GM18907 (cell line): ENCODE measurements around the gene GALNT14.

ENCODE experiments used
- ATAC-seq: cut with Tn5 transposase; IDR thresholded peaks from one replicate; pipeline ENCODE4 v1.9.1; 2021; ENCODE audit warnings: mild to moderate bottlenecking, moderate library complexity; ENCODE audit not compliant: unreplicated experiment

Gene GALNT14

DNA sequence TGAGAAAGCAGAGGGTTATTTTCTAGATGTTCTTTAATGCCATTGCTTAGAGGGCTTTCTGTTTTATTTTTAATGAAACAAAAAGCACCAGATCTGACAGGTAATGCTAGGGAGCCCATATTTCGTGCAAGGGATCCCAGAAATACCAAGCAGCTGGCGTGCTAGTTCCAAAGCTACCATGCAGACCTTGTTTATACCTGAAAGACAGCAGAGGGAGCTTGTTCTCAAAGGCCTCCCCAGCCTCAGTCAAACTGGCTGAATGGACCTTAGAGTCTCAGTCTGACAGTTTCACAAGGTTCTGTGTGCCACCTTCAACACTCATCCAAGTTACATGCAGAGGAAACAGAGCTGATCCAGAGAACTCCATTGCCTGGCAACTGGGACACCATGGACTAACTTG lies 48.6 kb downstream of the GALNT14 start:
- no peak for ATAC-seq

DNA sequence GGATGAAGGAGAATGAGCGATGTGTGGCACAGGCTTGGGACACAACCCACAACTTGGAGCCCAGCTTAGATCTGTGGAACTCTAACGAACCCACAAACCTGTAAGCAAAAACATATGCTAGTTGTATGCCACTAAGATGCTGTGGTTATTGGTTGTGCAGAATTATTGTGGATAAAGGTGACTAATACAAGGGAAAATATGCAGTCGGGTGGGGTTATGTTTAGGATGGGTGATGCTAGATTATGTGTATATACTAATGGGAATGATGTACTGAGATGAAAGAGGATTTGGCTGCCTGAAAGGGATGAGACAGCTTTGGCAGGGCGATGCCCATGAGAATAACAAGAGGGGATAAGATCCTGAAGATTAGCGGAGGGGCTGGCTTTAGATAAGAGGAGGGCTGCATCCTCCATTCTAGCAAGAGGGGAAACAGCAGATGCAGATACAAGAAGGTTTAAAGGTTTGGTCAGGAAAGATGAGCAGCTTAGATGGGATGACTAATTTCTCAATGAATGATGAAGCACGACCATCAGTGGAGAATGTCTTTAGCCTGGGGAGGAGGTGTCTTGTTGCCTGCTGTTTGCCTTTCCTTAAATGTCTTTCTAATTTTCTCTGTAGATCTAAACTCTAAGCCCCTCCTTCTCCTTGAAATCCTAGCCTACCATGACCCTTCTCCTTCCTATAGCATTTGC lies 49.6 kb downstream of the GALNT14 start:
- no peak for ATAC-seq

DNA sequence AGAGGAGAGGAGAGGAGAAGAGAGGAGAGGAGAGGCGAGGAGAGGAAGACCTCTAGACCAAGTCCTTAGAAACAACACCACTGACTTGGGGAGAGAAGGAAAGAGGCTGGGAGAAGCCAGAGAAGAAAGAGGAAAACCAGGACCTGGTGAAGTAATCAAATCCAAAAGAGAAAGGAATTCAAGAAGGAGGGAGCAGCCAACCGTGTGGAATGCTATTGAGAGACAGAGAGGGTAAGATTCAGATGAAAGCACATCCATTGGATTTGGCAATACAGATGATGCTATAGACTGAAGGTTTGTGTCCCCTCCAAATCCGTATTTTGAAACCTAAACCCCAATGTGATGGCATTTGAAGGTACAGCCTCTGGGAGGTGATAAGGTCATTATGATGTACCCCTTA lies 50.7 kb downstream of the GALNT14 start:
- ATAC-seq = no peak

DNA sequence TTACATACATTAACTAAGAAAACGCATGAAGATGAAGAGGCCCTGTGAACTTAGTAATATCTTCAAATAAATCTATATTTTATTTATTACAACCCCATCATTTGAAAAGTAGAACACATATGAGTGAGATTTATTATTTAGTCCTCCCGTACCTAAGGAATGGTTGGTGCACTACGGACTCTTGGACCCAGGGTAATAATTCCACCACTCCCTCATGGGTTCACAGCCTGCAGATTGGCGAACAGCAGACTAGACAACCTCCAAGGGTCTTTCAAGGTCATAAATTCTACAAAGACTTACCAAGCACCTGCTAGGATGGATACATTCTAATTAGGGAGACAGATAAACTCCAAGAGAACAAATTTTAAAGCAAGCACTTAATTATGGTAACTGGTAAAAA lies 51.6 kb downstream of the GALNT14 start:
- no peak for ATAC-seq

DNA sequence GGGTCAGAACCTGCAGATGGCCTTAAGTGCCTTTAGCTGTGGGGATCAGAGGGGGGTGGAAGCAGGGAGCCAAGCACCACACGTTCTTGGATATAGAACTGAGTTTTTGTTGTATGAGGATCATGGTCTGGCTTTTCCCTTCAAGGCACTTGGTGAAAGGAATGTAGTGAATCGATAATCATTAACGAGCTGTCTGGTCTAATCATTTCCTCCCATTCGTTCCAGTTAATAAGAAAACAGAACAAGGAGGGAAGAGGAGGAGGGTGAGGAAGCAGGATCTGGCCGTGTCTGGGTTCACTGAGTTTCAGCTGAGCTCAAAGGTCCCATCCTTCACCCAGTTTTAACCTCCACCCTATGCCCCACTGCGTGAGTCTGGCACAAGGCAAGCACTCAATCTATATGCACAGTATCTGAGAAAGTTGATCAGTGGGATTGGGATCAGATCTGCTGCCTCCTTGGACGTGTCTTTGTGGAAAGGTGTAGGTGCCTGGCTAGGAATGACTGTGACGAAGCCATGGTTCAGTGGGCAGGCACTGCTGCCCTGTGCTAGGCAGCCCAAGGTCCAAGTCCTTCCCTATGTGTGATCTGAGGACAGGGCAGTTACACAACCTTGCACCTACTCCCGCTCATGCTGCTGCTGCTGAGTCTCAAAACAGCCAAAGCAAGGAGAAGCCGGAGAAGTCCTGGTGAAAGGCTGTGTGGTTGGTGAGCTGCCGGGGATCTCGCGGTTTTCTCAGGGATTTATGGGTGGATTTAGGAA lies 54.8 kb downstream of the GALNT14 start:
- ATAC-seq = no peak

DNA sequence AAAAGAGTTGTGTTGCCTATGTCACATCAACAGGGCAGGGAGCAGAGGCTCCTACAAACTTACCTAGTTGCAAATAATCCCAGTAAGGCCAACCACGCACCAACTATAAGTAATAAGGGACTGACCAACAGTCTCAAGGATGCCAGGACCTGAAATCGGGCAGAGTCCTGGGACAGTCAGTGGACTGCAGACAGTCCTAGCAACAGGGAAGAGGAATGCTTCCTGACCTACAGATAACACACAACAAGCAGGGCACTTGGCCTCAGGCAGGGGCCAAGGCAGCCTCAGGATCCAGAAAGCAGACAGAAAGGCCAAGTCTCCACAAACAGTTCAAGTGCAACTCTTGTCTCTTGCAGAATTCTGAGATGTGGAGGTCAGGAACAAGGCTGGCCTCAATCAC lies 56.2 kb downstream of the GALNT14 start:
- ATAC-seq = no peak

DNA sequence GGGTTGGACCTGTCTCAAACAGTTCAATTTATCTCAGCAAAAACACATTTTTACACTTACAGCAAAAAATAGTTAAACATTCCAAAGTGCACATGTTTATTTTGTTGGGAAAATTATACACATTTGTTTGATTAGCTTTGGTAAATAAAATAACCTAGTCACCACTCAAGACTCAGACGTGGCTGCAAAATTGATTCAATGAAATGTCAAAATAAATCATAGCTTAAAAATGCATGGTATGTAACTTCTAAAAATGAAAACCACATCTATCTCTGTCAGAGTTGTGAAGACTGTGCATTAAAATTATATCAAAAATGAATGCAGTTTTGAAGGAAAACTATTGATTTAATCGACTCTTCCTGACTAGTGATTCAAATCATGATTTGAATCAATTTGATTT lies 56.7 kb downstream of the GALNT14 start:
- ATAC-seq = no peak

DNA sequence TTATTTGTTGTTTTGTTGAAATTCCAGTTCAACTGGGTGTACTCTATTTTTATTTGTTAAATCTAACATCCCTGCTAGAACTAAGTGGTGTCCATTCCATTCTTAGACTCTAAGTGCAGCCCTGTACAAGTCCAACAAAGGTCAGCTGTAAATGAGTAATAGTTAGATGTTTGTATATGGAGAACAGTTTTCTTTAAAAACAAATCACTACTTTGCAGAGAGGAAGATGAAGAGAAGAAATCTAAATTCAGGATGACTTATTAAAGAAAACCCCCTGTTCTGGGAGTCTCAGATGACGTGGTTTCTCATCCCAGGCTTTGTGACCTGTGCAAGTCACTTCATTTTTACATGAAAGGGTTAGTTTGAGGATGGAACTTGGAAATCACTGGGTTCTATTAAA lies 57.9 kb downstream of the GALNT14 start:
- no peak for ATAC-seq

DNA sequence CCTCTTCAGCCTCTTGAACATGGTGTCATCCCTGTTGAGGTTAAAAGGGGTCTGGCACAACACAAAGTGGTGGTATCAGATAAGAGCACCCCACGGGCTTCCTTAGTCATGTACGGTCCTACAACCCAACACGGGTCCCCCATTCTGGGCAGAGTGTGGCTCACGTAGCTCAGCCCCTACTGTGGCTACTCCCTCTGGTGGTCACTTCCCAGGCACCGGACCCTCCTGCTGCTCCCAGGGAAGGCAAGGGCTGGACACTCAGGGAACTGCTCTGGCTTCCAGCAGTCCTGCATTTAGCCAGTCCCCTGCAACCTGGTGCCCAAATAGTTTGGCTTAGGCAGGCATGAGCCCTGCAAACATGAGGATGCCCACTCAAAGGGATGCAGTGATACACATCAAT lies 58.6 kb downstream of the GALNT14 start:
- ATAC-seq = no peak

DNA sequence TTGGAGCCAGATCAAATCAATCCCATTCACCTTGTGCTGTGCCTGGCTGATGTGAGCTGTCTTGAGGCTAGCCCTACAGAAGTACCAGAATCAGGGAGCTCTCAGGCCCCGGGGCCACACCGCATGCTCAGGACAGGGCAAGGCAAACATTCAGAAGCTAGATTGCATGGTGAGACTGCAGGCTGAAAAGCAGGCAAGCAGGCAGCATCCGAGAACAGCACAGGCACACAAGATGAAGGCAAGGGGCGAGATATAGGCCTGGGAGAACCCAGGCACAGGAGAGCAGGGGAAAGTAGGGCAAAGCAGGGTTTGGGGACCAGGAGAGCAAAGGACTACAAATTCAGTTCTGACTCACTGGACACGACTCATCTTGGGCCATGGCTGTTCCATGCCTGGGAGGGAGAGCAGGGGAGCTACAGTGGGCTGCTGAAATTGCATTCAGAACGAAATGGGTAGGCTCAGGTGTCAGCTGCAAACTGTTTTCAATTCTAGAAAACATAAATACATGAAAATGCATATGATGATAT lies 59.6 kb downstream of the GALNT14 start:
- no peak for ATAC-seq

DNA sequence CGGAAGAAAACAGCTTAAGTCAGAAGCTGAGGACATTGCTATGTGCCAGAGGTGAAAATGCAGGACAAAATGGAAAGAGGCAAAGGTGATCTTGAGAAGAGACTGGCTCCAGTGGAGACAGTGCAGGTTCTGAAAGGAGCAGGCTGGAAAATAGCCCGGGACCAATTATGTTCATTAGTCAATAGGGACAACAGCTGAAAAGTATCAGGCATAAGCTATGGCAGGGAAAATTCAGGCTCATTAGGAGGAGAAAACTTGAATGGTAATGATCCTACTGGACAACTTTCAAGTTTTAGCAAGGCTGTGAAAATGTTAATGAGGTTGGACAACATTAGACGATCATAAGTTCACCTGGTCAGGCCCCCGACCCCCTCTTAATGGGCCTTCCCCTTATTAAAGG lies 60.2 kb downstream of the GALNT14 start:
- ATAC-seq = no peak

DNA sequence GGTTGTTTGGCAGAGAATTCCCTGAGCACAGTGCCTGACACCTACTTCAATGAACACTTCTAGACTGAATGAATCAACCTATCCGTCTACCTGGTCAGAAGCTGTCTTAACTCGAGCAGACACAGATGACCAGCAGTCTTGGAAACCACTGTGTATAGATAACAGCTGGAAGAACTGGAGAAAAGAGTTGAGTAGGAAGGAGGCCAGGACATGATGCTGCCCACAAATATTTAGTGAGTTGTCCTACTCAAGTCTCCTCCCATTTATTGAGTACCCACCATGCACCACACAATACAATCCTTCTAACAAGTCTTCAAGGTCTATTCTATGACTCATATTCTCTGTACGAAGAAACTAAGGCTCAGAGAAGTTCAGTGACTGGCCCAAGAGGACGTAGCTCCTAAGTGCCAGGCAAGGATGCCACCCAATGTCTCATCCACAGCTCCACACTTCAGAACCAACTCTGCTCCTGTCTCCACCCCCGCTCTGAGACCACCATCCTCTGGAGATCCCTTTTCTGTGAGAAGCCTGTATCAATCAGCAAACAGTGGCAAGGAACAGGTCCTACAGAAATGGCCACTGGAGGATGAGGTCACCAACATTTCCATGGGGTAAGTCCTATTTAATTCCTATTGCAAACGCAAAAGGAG lies 62.2 kb downstream of the GALNT14 start:
- ATAC-seq = no peak

DNA sequence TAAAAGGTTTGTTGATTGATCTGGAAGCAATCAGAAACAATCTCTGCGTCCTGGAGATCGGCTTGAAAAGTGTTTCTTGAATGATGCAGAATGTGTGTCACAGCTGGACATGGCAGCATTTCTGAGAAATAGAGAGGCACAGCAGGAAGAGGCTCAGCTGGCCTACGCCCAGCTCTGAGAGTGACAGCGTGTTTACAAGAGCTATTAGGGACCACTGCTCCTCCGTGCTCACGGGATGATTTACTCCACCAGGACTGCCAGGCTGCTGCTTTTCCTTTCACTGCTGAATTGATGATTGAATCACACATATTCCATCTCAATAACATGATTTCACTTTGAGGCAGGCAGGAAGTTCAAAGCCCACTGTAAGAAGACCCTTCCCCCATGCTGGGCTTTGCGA lies 62.8 kb downstream of the GALNT14 start:
- no peak for ATAC-seq

DNA sequence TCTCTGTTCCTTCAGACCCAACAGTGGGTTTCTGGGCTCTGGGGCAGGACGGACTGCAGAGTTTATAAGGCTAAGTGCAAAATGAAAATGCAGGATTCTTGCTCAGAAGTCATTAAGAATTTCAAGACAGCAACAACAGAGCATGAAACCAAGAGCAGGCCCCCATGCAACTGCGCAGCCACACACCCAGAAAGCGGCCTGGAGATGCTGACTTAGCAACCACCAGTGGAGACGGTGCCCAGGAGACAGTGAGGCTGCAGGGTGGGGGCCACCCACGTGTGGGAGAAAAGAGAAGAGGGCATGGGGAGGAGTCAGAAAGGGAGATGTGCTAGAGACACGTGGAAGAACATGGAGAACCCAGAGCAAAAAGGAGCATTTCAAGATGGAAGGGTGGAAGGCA lies 66.5 kb downstream of the GALNT14 start:
- no peak for ATAC-seq

DNA sequence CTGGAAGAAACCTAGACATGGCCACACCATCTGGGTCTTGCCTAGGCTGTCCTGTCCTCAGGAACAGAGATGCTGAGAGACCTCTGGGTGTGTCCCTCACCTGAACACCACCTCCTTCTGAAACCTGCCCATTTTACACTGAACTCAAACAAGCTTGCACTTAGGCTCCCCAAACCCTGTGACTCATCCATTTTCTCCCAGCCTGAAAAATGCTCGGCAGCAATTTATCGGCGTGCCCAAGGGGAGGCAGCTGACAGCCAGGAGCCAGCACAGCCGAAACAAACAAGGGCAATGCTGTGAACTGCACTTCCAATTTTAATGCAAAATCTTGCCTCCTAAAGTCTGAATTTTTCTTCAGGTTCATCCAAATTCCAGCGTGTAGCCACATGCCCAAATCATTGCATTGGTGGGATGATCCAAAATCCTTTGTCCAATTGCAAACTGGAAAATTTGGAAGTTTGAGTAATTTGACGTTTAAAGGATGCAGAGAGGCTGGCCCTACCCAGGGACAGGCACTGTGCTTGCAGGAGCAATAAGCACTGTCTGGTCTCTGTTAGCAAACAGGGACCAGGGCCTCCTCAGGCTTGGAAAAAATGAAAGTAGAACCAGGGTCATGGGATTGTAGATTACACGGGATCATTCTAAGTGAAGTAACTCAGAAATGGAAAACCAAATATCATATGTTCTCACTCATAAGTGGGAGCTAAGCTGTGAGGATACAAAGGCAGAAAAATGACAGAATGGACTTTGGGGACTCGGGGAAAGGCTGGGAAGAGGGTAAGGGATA lies 67.7 kb downstream of the GALNT14 start:
- no peak for ATAC-seq

DNA sequence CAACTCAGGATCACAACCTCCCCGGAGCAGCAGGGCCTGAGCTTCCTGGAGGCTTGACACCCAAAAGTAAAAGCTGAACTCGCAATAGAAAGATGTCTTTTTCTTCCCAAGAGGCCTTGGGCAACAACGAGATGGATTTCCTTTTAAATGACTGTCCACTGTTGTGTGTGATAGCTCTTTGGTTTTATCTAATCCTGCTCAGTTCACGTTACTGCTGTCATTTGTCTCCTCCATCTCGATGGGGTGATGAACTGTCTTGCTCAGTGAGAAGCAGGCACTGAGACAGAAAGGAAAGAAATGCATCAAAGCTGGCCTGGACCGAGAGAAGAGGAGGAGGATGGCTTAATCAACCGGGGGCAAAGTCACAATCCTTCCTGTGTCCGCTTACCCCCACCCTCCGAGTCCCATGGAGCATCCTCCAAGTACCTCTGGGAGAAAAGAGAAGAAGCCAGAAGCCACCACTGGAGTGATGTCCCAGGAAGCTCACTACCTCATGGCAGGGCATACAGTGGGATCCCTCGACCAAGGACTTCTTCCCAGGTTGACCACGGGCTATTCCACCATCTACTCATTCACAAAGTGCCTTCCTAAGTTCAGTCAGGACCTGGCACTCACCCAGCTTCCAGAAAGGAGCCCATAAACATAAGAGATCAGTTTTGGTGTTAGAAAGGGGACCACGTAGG lies 68.5 kb downstream of the GALNT14 start:
- no peak for ATAC-seq

DNA sequence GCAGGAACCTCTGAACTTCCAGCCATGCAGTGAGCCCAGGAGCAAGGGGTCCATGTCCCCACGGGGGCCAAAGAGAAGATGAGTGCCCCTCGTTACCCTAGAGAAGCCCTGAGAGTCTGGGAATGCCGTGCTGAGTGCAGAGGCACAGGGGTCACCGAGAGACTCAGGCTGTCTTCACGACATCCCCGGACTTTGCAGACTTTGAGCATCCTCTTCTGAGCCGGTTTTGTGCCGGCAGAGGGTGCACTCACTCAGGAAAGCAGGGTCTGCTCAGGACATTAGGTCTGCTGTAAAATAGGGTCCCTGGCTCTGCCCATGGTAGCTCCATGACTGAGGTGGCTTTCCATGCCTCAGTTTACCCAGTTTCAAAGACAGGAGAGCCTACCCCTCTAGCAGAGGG lies 71.0 kb downstream of the GALNT14 start:
- ATAC-seq = no peak

DNA sequence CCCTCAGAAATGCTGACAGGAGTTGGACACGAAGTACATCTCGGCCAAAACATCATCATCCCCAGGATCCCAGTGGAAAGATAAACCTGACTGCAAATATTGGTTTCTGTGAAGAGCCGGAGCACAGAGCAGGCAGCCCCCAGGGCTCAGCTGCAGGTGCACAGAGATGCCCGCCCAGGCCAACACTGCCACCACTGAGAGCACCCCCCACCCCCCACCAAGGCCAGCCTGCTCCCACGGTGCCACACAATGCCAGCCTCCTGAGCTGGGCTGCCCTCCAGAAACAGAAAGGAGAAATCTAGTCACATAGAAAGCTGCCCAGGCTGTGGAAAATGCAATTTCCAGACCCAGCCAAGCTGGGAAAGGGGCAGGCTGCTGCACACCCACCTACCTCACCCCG lies 71.7 kb downstream of the GALNT14 start:
- no peak for ATAC-seq

DNA sequence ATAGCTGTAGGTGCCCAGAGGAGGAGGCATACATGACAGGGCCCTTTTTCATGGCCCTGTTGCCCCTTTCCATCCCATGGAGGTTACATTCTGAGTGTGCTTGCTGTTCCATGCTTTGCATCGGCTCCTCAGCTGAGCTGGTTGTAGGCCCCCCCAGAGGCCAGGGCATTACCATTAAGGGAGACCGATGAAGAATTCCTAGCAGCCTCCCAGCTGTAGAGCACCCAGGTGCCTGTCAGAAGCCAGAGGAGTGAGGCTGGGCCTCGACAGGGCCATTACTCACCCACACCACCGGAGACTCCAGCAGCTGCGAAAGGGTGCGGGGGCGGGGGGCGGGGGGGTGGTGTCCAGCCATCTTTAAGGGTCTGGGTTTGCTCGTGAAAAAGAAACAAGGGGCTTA lies 72.2 kb downstream of the GALNT14 start:
- no peak for ATAC-seq

DNA sequence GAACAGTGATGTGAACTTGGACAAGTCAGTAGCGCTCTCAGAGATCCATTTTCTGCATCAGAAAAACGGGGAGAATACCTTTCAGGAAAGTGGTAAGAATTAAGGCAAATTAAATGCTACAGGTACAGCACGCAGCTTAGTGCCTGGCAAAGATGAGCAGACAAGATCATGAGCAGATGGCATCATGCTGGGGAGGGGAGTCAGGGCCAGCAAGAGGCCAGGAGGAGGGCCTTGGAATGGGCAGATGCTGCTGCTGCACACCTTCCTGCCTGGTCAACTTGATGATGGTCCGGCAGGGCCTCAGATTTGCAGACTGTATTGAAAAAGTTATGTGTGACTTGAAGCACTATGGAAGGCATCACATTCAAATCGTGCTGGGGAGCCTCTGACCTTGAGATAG lies 72.9 kb downstream of the GALNT14 start:
- no peak for ATAC-seq

DNA sequence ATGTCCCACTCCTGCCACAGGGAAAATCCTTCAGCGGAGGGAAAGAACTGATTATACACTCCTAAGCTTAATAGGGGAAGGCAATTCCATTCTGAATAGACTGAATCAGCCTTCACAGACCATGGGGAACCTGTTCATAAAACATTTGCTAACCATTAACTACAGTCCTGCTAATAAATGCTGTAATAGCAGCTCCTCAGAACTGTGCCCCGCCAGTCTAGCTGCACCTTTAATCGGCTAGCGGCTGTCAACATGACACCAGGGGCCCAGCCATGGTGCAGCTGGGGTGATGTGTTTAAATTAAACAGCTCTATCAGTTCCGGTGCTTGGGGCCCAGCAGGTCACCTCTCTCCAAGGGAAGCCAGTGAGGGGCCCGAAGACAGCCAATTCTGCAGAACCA lies 77.8 kb downstream of the GALNT14 start:
- ATAC-seq = no peak
